ENCODE data around the gene ARHGAP18. TPM values are rescaled to one million over a fixed set of nuclear protein-coding genes. Genes with fewer than 3 reads are reported as not detected.

ARHGAP18 gene
- total RNA-seq, 2 donors from 2014 or later, result 12.1 to 12.4 TPM

- no peak for ATAC-seq
- intact Hi-C loops (cut with DNase I), result no loop called here
- DNase-seq, result no peak
Observed at GRCh38 chr6:129677620-129678325, 32.2 kb downstream of the ARHGAP18 start.

- no peak for DNase-seq
- intact Hi-C loops (cut with DNase I), result no loop called here
- ATAC-seq, result no peak
Observed at GRCh38 chr6:129675669-129676472, 34.1 kb downstream of the ARHGAP18 start.

DNA sequence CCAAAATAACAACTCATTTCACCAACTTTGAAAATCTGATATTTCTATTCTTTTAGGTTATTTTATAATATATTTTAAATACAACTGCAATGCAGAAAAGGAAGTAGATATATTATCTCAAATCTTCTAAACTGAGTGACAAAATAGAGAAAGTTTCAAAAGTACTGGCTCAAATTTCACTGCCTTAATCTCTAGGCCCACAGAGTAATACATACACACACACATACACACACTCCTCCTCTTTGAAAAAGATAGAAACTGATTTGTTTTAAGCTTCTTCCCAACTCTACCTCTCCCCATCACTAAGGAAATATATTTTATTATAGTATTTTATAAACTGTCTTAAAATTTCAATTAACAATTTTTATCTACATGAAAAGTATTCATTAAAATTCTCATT lies 36.2 kb downstream of the ARHGAP18 start:
- intact Hi-C loops (cut with DNase I), result no loop called here
- DNase-seq, result no peak
- ATAC-seq, result no peak

- intact Hi-C loops (cut with DNase I), result no loop called here
- DNase-seq, result no peak
- ATAC-seq, result peak; percentile 62 to 80
Observed at GRCh38 chr6:129672881-129673631, 36.9 kb downstream of the ARHGAP18 start.

GRCh38 chr6:129672341-129672682 lies 37.7 kb downstream of the ARHGAP18 start:
- intact Hi-C loops (cut with DNase I), result no loop called here
- no peak for DNase-seq
- peak in 1 of 2 donors; percentile 45 for ATAC-seq

- peak; percentile 61 to 67 for ATAC-seq
- intact Hi-C loops (cut with DNase I), result no loop called here
- DNase-seq, result no peak
Observed at GRCh38 chr6:129671442-129672340, 38.3 kb downstream of the ARHGAP18 start.

- no peak for DNase-seq
- no peak for ATAC-seq
- intact Hi-C loops (cut with DNase I), result no loop called here
Observed at GRCh38 chr6:129670634-129671033, 39.3 kb downstream of the ARHGAP18 start.

- ATAC-seq (peak in 1 of 2 donors; percentile 28), DNase-seq (no peak)
- intact Hi-C loops (cut with DNase I), result no loop called here
Observed at GRCh38 chr6:129667621-129668020, 42.4 kb downstream of the ARHGAP18 start.

- DNase-seq (no peak), ATAC-seq (no peak)
- intact Hi-C loops (cut with DNase I), result no loop called here
Observed at GRCh38 chr6:129667034-129667433, 42.9 kb downstream of the ARHGAP18 start.

- intact Hi-C loops (cut with DNase I), result no loop called here
- DNase-seq (no peak), ATAC-seq (no peak)
Observed at GRCh38 chr6:129665555-129665954, 44.4 kb downstream of the ARHGAP18 start.

GRCh38 chr6:129663531-129663930 lies 46.4 kb downstream of the ARHGAP18 start:
- ATAC-seq (no peak), DNase-seq (no peak)
- intact Hi-C loops (cut with DNase I), result loop anchor here in 1 of 2 donors (5.0 kb wide), 1 partner anchor 49 kb away; the partner anchor contains the start of gene ARHGAP18

GRCh38 chr6:129662980-129663431 lies 47.0 kb downstream of the ARHGAP18 start:
- DNase-seq (no peak), ATAC-seq (no peak)
- intact Hi-C loops (cut with DNase I), result loop anchor here in 1 of 2 donors (5.0 kb wide), 1 partner anchor 49 kb away; the partner anchor contains the start of gene ARHGAP18

DNA sequence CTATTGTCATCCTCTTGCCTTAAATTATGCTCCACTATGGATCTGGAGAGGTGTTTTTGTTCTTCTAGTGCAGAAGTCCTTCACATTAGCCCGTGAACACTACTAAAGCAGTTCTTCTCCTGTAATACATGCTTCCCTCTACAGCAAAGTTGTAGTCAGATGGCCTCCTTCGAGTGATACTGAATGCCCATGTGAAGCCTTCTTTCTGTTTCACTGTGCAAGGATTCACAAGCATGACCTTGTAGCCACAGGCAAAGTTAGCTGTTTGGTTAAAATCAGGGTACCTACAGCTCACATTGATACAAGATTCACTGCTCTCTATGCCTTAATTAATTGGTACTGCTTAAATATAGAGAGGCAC lies 47.6 kb downstream of the ARHGAP18 start:
- ATAC-seq, result no peak
- intact Hi-C loops (cut with DNase I), result loop anchor here in 1 of 2 donors (5.0 kb wide), 1 partner anchor 50 kb away; the partner anchor contains the start of gene ARHGAP18
- no peak for DNase-seq

GRCh38 chr6:129661536-129662405 lies 48.2 kb downstream of the ARHGAP18 start:
- intact Hi-C loops (cut with DNase I), result loop anchor here in 1 of 2 donors (5.0 kb wide), 1 partner anchor 51 kb away; the partner anchor contains the start of gene ARHGAP18
- ATAC-seq, result peak in 1 of 2 donors; percentile 36
- DNase-seq, result no peak

DNA sequence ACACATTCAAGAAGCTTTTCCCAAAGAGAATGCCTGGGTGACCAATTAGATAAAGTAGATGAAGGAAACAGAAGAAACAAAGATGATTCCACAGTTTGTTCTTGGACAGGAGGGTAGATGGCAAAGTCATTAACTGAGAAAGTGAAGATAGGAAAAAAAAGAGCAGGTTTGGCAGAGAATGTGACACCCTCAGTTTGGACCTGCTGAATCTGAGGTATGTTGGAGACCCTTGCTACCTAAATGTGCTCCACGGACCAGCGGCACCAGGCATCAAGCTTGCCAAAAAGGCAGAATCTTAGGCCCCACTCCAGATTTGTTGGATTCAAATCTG lies 49.7 kb downstream of the ARHGAP18 start:
- DNase-seq, result no peak
- ATAC-seq, result no peak
- intact Hi-C loops (cut with DNase I), result loop anchor here in 1 of 2 donors (5.0 kb wide), 1 partner anchor 52 kb away; the partner anchor contains the start of gene ARHGAP18

DNA sequence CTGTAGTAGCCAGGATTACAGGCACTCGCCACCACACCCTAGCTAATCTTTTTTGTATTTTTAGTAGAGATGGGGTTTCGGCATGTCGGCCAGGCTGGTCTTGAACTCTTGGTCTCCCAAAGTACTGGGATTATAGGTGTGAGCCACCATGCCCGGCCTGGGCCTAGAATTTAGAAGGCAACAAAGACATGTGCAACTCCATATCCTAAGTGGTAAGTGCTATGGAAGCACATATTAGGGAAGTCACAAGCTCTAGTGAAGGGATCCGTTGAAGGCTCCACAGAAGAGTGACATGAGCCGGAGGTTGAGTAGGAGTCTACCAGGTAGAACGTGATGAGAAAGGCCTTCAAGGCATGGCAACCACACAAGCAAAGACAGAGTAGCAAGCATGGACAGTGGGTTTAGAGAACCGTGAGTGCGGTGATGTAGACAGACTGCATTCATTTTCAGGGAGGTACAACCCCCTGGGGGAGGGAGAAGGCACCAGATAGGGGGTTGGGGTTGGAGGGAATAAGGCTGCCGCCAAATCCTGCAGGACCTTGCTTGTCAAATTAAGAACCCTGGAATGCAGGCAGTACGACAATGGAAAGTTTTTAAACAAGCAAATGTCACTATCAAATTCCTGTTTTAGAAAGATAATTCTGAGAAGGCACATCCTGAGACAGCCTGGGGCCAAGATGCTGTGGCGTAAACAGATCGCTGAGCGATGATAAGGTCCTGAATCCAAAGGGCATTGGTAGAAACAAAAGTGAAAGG lies 50.2 kb downstream of the ARHGAP18 start:
- intact Hi-C loops (cut with DNase I), result loop anchor here in 1 of 2 donors (5.0 kb wide), 1 partner anchor 53 kb away; the partner anchor contains the start of gene ARHGAP18

DNA sequence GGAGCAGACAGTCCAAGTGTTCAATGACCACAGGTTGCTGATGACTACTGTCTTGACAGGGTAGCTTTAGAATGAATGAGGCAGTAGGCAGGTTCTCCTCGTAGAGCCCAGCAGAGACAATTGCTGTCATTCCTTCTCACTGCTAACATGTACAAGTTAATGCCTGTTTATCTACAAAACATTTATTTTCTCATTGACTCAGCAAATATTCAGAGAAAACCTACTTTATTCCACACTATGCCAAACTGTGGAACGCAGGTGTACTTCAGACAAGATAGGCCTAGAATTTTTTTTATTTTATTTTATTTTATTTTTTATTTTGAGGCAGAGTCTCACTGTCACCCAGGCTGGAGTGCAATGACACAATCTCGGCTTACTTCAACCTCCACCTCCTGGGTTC lies 50.8 kb downstream of the ARHGAP18 start:
- ATAC-seq, result no peak
- intact Hi-C loops (cut with DNase I), result no loop called here
- no peak for DNase-seq

More for the DNA sequence above, 50.2 kb downstream of the ARHGAP18 start:
- peak; percentile 53 for DNase-seq
- ATAC-seq, result peak; percentile 61 to 65
